KBM-7 (cell line): ENCODE results near the gene TAOK2.

Experiments
- DNase-seq: peaks from one replicate; pipeline ENCODE4 v3.0.0-alpha.2; 2015
- in situ Hi-C: fragments of 300-500 bp; cut with MboI; formaldehyde crosslinking; loops from 2 replicates; pipeline ENCODE4 v1.14.3; 2020; ENCODE audit warnings: low sequenced_read_pairs, low pct_unique_long_range_greater_than_20kb, mixed read lengths

The TAOK2 gene

DNA sequence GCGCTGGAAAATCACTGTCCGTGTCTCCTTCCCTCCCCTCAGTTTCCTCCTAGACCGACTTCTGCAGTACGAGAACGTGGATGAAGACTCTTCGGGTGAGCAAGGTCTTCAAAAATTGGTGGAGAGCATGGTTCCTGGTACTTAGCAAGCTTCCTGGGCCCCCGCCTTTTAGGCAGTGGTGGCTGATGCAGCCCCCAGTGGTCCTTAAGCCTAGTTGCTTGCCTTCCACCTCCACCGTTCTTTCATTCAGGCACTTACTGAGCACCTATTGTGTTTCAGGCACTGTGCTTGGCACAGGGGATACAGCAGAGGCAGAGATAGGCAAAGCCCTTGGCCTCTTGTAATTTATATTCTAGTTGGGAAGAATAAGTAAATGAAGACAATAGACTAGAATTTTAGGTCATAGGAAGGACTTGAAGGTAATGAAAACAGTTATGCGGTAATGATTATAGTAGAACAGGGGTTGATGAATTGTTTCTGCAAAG lies 23.1 kb downstream of the TAOK2 start:
- in situ Hi-C loops: no loop called here
- peak; percentile 27 for DNase-seq

DNA sequence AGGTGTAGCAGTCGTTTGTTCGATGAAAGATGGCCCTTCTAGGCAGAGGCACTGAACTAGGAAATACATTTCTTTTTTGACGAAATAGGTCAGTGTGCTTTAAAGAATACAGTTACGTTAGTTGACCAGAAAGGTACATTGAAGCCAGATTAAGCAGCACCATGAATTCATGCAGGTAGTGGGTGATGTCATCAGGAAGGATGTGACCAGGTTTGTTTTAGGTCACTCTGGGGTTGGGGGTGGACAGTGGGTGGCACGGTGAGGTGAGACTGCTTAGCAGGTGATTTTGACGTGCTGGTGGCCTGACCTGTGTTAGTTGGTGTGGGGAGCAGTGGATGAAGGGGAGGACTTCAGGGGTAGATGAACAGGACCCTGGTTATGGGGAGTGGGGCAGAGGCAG lies 25.9 kb downstream of the TAOK2 start:
- DNase-seq: no peak
- in situ Hi-C loops: loop anchor here (25.0 kb wide), 1 partner anchor 312 kb away; the partner anchor contains the start of gene QPRT

DNA sequence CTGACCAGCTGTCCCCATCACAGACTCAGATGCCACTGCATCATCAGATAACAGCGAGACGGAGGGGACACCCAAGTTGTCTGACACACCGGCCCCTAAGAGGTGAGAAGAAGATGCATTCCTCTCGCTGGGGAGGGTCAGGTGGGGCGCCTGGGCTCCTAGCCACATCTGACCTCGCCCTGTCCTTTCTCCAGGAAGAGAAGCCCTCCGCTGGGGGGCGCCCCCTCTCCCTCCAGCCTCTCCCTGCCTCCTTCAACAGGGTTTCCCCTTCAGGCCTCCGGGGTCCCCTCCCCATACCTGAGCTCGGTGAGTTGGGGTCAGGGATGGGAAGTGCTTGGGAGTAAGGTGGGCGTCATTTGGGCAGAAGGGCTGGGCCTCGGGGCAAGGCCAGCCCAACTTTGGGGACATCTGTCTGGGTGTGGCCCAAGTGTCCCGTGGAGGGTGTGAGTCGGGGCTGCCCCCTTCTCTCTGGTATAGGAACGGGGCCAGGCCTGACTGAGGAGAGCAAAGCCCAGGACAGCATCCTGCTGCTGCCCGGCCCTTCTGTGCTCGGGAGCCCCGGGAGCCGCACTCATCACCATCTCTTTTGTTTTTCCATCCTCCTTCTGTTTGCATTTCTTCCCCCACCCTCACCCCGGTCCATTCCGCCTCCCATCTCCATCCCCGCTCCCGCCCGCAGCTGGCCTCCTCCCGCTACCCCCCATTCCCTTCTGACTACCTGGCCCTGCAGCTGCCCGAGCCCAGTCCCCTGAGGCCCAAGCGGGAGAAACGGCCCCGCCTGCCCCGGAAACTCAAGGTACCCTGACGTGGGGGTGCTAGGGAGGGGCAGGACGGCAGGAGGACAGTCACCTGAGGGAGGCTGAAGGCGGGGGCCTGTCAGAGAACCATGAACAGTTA lies 27.3 kb downstream of the TAOK2 start:
- DNase-seq: no peak
- in situ Hi-C loops: loop anchor here (25.0 kb wide), 1 partner anchor 314 kb away; the partner anchor contains the start of gene QPRT

DNA sequence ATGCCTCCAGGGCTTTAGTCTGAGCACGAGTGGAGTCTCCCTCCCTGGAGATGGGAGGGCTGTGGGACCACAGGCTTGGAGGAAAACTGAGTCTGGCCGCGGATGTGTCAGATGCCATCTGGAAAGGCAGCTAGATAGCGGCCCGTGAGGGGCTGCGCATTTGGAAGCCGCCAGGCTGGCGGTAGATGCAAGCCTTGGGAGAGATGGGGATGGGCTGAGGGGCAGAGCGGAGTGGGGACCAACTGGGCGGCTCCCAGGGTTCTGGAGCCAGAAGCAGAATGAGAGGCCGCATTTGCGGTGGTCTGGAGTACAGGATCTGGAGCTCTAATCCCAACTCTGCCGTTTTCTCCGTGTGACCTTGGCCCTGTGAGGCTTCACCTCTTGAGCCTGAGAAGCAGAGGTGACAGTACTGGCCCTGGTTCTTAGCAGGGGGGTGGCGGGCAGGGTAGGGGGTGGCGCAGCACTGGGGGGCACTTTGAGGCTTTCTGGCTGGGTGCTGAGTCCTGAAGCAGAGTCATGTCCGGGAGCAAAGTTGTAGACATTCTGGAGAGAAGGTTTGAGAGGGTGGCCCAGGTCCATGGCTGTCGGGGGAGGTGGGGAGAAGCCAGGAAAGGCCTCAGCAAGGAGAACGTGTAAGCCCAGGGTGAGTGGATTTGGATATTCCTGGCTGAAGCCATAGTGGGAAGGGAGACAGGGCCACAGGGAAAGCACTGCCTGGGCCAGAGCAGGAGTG lies 29.1 kb downstream of the TAOK2 start:
- in situ Hi-C loops: loop anchor here (25.0 kb wide), 1 partner anchor 315 kb away; the partner anchor contains the start of gene QPRT
- no peak for DNase-seq

DNA sequence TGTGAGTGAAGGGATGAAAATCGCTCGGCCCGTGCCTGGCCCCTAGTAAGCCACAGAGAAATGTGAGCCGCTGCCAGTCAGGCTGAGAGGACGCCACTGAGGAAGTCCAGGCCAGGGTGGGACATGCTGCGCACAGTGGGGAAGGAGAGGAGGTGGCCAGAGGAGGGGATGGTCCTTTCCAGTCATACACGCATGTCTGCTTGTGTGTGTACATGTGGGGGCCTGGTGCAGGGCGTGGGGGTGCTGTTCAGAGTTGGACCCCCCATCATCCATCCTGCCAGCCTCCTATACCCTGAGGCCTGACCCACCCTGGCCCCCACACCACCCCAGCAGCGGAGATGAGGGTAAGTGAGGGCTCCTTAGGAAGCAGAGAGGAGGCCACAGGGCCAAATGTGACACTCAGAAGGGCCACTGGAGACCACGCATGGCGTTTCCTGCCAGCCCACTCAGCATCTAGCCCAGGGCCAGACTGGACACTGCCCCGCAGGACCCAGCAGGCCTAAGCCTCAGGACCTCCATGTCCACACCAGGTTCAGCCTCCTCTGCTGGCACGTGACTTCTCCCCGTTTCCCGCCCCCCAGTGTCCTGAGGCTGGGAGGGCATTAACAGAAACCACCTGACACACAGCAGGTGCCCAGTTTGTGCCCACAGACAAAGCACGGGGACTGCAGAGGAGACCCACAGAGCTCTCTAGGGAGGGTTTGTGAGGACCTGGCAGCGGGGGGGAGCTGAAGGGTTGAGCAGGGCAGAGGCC lies 30.2 kb downstream of the TAOK2 start:
- no peak for DNase-seq
- in situ Hi-C loops: loop anchor here (25.0 kb wide), 1 partner anchor 317 kb away; the partner anchor contains the start of gene QPRT

DNA sequence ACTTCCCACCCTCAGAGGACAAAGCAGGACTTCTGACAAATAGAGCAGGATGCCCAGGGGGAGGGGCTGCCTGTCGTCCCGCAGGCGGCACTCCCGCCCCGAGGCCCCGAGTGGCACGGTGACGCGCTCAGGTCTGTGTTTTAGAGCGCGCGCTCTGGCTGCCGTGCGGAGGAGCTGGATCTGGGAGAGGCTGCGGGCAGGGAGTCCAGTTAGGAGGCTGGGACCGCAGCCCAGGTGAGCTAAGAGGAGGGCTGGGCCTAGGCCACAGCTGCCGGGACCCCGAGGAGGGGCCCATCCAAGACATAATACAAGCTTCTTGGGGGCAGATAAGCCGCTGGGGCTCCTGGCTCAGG lies 30.7 kb downstream of the TAOK2 start:
- DNase-seq: no peak

DNA sequence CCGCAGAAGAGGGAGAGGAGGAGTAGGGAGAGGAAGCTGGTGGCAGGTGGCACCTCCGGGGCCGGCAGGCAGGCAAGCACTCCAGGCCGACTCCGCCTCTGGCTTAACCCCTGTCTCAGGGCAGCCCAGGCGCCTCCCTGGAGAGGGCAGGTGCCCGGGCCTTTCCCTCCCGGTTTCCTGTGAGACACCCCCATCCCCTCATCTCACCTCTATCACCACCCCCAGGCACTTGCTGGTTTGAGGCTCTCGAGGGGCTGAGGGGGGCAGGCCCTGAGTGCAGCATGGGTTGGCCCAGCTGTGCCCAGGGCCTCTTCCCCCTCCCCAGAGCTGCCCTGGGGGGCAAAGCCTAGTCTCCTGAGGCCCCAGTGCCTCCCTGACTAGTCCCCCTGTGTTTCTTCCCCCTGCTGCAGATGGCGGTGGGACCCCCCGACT lies 31.2 kb downstream of the TAOK2 start:
- in situ Hi-C loops: loop anchor here (25.0 kb wide), 1 partner anchor 318 kb away; the partner anchor contains the start of gene QPRT
- no peak for DNase-seq

More for the DNA sequence above, 30.7 kb downstream of the TAOK2 start:
- in situ Hi-C loops: loop anchor here (25.0 kb wide), 1 partner anchor 317 kb away; the partner anchor contains the start of gene QPRT

DNA sequence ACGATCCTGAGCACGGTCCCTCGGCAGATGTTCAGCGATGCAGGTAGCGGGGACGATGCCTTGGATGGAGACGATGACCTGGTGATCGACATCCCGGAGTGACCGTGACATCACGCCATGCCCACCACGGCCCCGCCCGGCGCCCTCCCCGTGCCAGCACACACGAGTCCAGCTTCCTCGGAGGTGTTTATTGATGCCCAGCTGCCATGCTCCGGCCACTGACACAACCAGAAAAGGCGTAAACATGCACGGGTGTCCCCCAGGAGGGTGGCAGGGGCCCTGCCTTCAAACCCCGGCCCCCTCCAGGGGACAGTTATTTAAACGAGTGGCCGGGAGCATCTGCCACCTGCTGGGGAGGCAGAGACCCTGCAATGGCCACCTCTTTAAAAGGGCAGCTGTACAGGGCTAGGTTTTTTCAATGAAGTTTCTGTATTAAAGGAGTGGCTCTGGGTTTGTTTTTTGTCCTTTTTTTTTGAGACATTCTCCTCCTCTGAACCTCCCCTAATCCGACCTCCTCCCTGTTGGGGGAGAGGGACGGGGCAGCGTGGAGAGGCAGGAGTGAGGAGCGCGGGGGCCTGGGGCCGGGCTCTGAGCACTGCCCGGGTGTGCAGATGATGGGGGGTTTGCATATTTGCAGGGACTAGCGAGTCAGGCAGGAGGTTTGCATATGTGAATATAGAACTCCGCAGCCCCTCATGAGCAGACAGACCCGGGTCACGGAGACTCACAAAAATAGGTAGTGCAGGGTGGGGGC lies 31.9 kb downstream of the TAOK2 start:
- peak; percentile 35 for DNase-seq
- in situ Hi-C loops: loop anchor here (25.0 kb wide), 1 partner anchor 318 kb away; the partner anchor contains the start of gene QPRT

DNA sequence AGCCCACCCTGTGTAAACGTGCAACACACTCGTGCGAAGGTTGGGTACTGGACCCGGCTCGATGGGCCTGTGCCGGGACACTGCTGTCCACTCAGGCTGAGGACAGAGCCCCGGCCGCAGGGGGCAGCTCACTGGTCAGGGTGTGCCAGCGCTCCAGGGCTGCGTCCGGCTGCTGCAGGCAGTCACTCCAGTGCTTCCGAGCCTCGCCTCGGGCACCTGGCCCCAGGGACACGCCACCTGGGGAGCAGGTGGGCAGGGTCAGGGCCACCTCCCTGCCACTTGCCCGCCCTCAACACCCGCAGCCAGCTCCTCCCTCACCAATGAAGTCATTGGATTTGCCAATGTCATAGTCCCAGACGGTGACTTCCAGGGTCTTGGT lies 32.4 kb downstream of the TAOK2 start:
- DNase-seq: no peak
- in situ Hi-C loops: loop anchor here (25.0 kb wide), 1 partner anchor 319 kb away; the partner anchor contains the start of gene QPRT

DNA sequence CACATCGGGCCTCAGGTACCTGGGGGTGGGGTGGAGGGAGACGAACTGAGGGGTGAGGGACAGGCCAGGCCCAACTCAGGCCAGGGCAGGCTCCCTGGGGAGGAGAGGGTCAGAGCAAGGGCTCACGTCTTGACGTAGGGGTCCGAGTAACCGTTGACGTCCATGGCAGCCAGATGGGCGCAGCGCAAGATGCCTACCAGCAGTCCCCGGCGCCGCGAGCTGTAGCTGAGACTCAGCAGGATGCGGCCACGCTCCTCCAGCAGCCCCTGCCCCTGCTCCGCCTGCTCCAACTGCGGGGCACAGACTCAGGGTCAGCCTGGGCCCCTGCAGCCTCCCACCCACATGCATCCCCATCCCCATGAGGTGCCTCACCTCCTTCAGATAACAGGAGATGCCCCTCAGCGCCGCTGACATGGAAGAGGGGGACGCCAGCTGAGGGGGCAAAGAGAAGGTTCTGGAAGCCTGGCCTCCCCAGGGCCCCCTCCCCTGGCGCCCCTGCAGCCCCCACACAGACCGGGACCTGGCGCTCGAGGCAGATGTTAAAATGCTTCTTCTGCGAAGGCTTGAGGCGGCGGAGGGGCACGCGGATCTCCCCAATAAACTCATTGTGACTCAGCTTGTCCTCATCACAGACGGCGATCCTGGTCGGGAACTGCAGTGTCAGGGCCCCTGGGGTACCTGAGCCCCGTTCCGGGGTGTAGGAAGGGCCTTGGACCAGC lies 33.1 kb downstream of the TAOK2 start:
- in situ Hi-C loops: loop anchor here (25.0 kb wide), 1 partner anchor 320 kb away; the partner anchor contains the start of gene QPRT
- DNase-seq: no peak

DNA sequence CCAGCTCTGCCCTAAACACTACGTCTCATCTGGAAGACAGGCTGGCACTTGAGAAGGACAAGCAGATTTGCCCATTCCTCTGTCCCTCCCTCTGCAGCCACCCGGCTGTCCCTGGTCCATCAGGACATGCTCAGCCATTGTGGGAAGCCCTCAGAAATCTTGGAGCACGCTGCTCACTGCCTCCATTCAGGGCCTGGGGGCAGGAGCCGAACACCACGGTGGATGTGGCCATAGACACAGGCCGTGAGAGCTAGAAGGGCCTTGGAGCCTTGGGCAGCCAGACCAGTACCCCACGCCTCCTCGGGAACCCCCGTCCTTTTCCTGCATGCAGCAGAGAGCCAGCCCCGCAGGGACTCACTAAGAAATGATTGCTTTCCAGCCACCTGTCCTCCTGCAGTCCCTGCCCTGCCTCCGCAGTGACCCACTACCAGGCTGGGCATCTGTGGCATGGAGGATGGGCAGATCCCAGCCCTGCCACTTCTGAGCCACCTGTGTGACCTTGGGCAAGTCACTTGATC lies 33.8 kb downstream of the TAOK2 start:
- in situ Hi-C loops: loop anchor here (25.0 kb wide), 1 partner anchor 320 kb away; the partner anchor contains the start of gene QPRT
- no peak for DNase-seq

DNA sequence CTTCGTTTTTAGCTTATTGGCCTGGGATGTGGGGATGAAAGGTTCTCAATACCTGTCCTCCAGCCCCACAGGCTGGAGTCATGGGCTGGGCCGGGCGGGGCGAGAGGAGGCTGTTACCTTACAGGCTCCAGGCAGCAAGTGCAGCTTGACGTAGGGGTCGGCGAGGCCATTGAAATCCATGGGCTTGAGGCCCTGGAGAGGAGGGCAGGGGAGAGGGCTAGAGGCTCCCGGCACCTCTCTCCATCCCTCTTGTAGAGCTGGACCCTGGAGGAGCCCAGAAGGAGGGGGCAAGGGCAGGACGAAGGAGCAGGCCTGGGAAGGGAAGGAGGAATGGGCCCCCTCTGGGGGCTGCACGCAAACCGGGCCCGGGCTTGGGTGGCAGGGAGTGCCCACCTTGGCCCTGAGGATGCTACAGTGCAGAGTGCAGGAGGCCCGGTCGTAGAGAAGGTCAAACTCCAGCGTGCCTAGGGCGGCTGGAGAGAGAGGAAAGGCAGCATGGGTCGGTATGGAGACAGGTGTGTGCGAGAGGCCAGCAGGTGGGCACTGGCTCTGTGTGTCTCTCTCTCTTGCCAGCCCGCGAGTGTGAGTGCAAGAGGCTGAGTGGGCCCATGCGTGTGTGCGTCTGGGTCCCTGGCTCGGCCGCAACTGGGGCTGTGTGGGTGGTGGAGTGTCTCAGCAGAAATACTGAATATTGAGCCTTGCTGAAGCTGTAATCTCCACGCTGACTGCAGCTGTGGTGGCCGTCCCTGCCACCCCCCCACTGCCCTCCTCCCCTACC lies 35.6 kb downstream of the TAOK2 start:
- in situ Hi-C loops: loop anchor here (25.0 kb wide), 1 partner anchor 322 kb away; the partner anchor contains the start of gene QPRT
- DNase-seq: no peak

DNA sequence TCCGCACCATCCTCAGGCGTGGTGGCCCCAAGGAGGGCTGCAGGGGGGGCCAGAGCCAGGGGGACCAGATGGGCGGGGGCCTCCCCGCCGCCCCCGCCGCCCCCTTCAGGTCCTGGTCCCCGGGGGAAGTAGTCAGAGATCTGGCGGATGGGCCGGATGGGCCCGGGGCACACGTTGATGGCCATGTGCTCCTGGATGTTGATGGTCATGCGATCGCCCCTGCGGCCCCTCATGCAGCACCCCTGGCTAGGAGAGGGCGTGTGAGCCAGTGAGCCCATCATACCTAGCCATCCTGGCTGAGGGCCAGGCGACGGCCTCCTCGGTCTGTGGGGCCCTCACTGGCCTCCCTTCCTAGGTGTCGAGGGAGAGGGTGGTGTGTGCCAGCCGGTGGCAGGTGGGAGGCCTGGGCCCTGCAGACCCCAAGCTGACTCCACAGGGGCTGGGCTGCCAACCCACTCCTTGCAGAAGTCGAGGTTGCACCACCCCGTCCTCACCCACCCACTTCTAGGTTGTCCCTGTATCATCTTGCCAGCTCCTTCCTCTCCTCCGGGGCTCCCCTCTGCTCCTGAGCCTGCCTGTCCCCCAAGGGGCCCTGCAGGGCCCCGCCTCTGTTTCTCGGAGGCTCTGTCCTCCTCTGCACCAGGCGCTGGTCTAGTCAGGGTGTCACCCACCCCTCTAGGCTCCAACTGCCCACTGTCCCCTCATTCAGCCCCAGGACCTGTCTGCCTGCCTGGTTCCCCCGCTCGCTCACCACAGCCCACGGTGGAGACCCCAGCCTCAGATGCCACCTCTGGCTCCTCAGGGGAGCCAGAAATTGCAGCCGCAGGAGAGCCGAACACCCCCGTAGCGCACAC lies 36.5 kb downstream of the TAOK2 start:
- in situ Hi-C loops: loop anchor here (25.0 kb wide), 1 partner anchor 323 kb away; the partner anchor contains the start of gene QPRT
- DNase-seq: no peak

DNA sequence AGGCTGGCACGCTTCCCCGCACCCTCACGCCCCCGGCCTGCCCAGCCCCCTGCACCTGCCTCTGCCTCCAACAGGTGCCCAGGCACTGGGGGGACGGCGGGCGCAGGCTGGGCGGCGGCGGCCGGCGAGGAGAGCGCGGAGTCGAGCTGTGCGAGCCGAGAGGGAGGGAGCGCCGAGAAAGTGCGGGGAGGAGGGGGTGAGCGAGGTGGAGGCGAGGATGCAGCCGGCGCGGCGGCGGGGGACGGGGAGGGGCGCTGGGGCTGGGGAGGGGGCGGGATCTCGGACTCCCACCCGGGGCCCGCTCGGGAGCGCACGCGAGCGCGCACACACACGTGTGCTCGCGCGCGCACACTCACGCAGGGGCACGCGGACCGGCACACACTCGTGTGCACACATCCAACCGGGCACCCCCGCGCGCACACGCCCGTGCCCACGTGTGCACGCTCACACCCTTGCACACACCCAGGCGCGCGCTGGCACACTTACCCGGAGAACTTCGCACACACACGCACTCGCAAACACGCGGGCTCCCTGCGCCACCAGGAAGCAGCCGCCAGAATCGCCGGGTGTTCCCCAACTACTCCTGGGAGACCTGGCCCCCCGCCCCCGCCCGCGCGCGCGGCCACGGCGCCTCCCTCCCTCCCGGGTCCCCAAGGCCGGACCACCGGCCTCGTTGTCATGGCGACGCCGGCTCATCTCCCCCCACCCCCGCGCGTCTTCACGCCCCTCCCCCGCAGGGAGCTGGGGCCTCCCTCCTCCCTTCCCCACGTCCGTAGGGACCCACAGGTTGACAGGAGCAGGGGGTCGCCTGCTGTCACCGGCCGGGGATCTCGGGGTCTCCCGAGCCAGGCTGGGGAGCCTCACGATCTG lies 37.4 kb downstream of the TAOK2 start, which contains the start of gene DOC2A:
Gene DOC2A (minus strand): TSS at position 184 of the 870 bp plus-strand sequence. CDS start 805 bp downstream, outside the sequence.
- in situ Hi-C loops: loop anchor here (25.0 kb wide), 1 partner anchor 324 kb away; the partner anchor contains the start of gene QPRT
- no peak for DNase-seq
